Measurements from ENCODE around the gene RBM12.

DNA sequence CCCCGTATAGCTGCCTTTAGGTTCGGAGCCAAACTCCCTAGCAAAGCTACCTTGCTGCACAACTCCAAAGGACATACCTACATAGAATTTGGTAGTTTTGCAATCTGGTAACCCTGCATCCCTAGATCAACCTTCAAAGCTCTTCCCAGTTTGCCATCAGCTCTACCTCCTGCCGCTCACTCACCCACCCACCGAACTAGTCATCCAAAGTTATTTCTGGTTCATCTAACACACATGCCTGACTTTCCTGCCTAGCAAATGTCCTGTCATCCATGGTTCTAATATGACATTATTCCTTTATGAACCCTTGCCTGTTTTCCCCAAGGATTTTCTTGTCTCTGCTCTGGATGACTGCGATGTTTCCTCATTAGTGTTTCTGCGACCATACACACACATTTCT is 27.4 kb downstream of the RBM12 start:
- no peak for TF ChIP-seq EZH2 (IDR thresholded peaks at IDR 0.05; ENCODE audit: insufficient read depth, poor library complexity, severe bottlenecking)
- TF ChIP-seq EZH2phosphoT487 (IDR thresholded peaks at IDR 0.05; ENCODE audit: insufficient read depth, low read depth): no peak
